GM23338 (cell line): ENCODE results near the gene GPRC5B. TPM values are rescaled to one million over a fixed set of nuclear protein-coding genes. Genes with fewer than 3 reads are reported as not detected.

Experiments used
- ATAC-seq: fragments of 200-7000 bp; cut with Tn5 transposase; 3 replicates; pipeline ENCODE4 v1.9.1; 2020
- DNase-seq: peaks from one replicate; pipeline ENCODE4 v3.0.0-alpha.2; 2015; ENCODE audit warnings: low spot score
- H2AFZ ChIP-seq: fragments of 200-600 bp; sonication (generic); 2 replicates; pipeline ENCODE4 v1.8.0; 2016; ENCODE audit warnings: antibody characterized with exemption, mild to moderate bottlenecking, moderate library complexity
- H3F3A ChIP-seq: fragments of 200-600 bp; sonication (generic); replicated peaks from 2 replicates; pipeline ENCODE4 v1.8.0; 2017; ENCODE audit warnings: antibody characterized with exemption, mixed run types, low read depth
- H3K27ac ChIP-seq: fragments of 200-600 bp; sonication (generic); 2 replicates; pipeline ENCODE4 v1.6.1; 2016; ENCODE audit warnings: low read depth
- H3K27me3 ChIP-seq: fragments of 200-600 bp; sonication (generic); 2 replicates; pipeline ENCODE4 v1.8.0; 2016; ENCODE audit warnings: mild to moderate bottlenecking, mixed run types, moderate library complexity; ENCODE audit not compliant: insufficient read depth
- H3K36me3 ChIP-seq: fragments of 200-600 bp; sonication (generic); 2 replicates; pipeline ENCODE4 v1.8.0; 2016; ENCODE audit warnings: mild to moderate bottlenecking; ENCODE audit not compliant: insufficient read depth
- H3K4me1 ChIP-seq: fragments of 200-600 bp; sonication (generic); 2 replicates; pipeline ENCODE4 v1.8.0; 2016; ENCODE audit warnings: mild to moderate bottlenecking, moderate library complexity; ENCODE audit not compliant: insufficient read depth
- H3K4me2 ChIP-seq: fragments of 200-600 bp; sonication (generic); 2 replicates; pipeline ENCODE4 v1.7.1; 2017; ENCODE audit warnings: mixed run types
- H3K4me3 ChIP-seq: fragments of 200-600 bp; sonication (generic); 2 replicates; pipeline ENCODE4 v1.6.1; 2016; ENCODE audit warnings: mixed run types
- H3K79me2 ChIP-seq: fragments of 200-600 bp; sonication (generic); replicated peaks from 2 replicates; pipeline ENCODE4 v1.8.0; 2017; ENCODE audit warnings: mild to moderate bottlenecking; ENCODE audit not compliant: insufficient read depth
- H3K9me2 ChIP-seq: fragments of 200-600 bp; sonication (generic); 2 replicates; pipeline ENCODE4 v1.8.0; 2017; ENCODE audit not compliant: insufficient read depth
- H4K20me1 ChIP-seq: fragments of 200-600 bp; sonication (generic); replicated peaks from 2 replicates; pipeline ENCODE4 v1.8.0; 2017; ENCODE audit warnings: mild to moderate bottlenecking; ENCODE audit not compliant: insufficient read depth
- H3K27ac Mint-ChIP-seq: 2 replicates; pipeline ENCODE4 v1.8.0; 2020; ENCODE audit warnings: inconsistent platforms, mild to moderate bottlenecking, moderate library complexity, mixed read lengths
- H3K27me3 Mint-ChIP-seq: 3 replicates; pipeline ENCODE4 v1.8.0; 2022; ENCODE audit warnings: low read depth, mild to moderate bottlenecking, moderate library complexity, mixed read lengths, inconsistent platforms; ENCODE audit not compliant: insufficient read depth, poor library complexity
- H3K36me3 Mint-ChIP-seq: 3 replicates; pipeline ENCODE4 v1.8.0; 2021; ENCODE audit warnings: low read depth, mild to moderate bottlenecking, inconsistent platforms, moderate library complexity, mixed read lengths
- H3K4me1 Mint-ChIP-seq: 3 replicates; pipeline ENCODE4 v1.8.0; 2020; ENCODE audit warnings: mild to moderate bottlenecking, inconsistent platforms, mixed read lengths
- H3K4me3 Mint-ChIP-seq: 3 replicates; pipeline ENCODE4 v1.8.0; 2021; ENCODE audit warnings: moderate library complexity, mild to moderate bottlenecking, inconsistent platforms, mixed read lengths
- H3K9me3 Mint-ChIP-seq: 3 replicates; pipeline ENCODE4 v1.8.0; 2020; ENCODE audit warnings: moderate library complexity, mild to moderate bottlenecking, inconsistent platforms, mixed read lengths
- CREB1 ChIP-seq: fragments of 250-450 bp; sonication (Bioruptor Pico); IDR thresholded peaks from 2 replicates; pipeline ENCODE4 v1.5.0; 2020; ENCODE audit warnings: low read depth, mild to moderate bottlenecking, moderate library complexity
- CTCF ChIP-seq, 2 experiments: fragments of 200-600 bp in 1 of 2; sonication (generic) in 1 of 2; conservative IDR thresholded peaks; 2 replicates each; pipeline versions ENCODE4 v1.5.1 to v1.6.1; 2016 to 2017; ENCODE audit warnings: antibody characterized with exemption in 2 of 2, low read depth in 2 of 2, mild to moderate bottlenecking in 2 of 2, moderate library complexity in 1 of 2
- ETS1 ChIP-seq: IDR thresholded peaks from 2 replicates; pipeline ENCODE4 v1.6.1; 2016; ENCODE audit warnings: antibody characterized with exemption
- EZH2 ChIP-seq: fragments of 200-600 bp; sonication (generic); IDR thresholded peaks from one replicate; pipeline ENCODE4 v1.8.0; 2017; ENCODE audit warnings: antibody characterized with exemption, mild to moderate bottlenecking, low read depth; ENCODE audit not compliant: unreplicated experiment
- EZH2phosphoT487 ChIP-seq: fragments of 200-600 bp; sonication (generic); IDR thresholded peaks from one replicate; pipeline ENCODE4 v1.8.1; 2018; ENCODE audit warnings: antibody characterized with exemption; ENCODE audit not compliant: unreplicated experiment
- JUNB ChIP-seq: IDR thresholded peaks from one replicate; pipeline ENCODE4 v1.6.1; 2016; ENCODE audit warnings: antibody characterized with exemption; ENCODE audit not compliant: unreplicated experiment
- NANOG ChIP-seq: IDR thresholded peaks from 2 replicates; pipeline ENCODE4 v1.6.1; 2016; ENCODE audit warnings: antibody characterized with exemption, borderline replicate concordance
- POLR2AphosphoS5 ChIP-seq: IDR thresholded peaks from 2 replicates; pipeline ENCODE4 v1.6.1; 2016; ENCODE audit warnings: antibody characterized with exemption, low read depth
- REST ChIP-seq: IDR thresholded peaks from one replicate; pipeline ENCODE4 v1.6.1; 2018; ENCODE audit warnings: antibody characterized with exemption; ENCODE audit not compliant: unreplicated experiment
- STAT1 ChIP-seq: IDR thresholded peaks from one replicate; pipeline ENCODE4 v1.6.1; 2016; ENCODE audit warnings: antibody characterized with exemption; ENCODE audit not compliant: unreplicated experiment
- ZNF114 ChIP-seq: fragments of 250-450 bp; sonication (Bioruptor Pico); IDR thresholded peaks from 2 replicates; pipeline ENCODE4 v1.5.0; 2020; ENCODE audit warnings: mild to moderate bottlenecking, moderate library complexity
- ZNF331 ChIP-seq: fragments of 250-450 bp; sonication (Bioruptor Pico); IDR thresholded peaks from 2 replicates; pipeline ENCODE4 v1.5.0; 2020; ENCODE audit warnings: low read depth, mild to moderate bottlenecking, moderate library complexity
- ZNF462 ChIP-seq: fragments of 250-450 bp; sonication (Bioruptor Pico); IDR thresholded peaks from 2 replicates; pipeline ENCODE4 v1.5.0; 2020; ENCODE audit warnings: mild to moderate bottlenecking, moderate library complexity
- polyA plus RNA-seq: library from polyadenylated mRNA; unstranded; fragments of >200 nt; fragmentation: Nextera tagmentation; extraction: Ambion mirVana; gene quantifications from 2 replicates; pipeline ENCODE4 v1.2.1, GENCODE V29; 2016
- total RNA-seq: library from RNA; depleted of rRNA; stranded (reverse); fragments of >200 nt; shearing (Covaris generic); gene quantifications from 2 replicates; pipeline ENCODE4 v1.2.3, GENCODE V29; 2014

Gene GPRC5B
- total and polyA plus RNA-seq, 2 experiments from 2014 or later = 70.9 to 82.5 TPM

DNA sequence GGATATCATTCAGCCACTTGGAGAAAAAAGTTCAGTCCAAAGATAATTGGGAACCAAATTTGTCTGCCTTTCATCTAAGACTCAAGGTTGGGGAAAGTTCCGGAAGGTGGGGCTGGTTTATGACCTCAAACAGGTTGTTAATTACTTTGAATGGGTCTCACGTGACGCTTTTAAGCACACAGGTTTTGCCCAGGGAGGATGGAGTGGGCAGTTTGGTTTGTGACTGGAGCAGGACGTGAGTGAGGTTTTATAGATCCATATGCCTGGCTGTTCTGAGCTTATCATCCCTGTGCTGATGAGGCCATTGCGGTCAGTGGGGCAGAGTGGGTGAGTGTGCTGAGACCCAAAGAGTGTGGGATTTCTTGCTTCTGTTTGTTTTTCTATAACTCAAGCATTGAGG, 38.7 kb upstream of the GPRC5B start:
- peaks cover 12% of the 10 kb centered on the region; the same call in 2 of the 3 replicates for H3K9me3 Mint-ChIP-seq
- TF ChIP-seq EZH2phosphoT487 (no peak), NANOG (no peak), ZNF462 (CRISPR knock-in tag) (no peak), JUNB (no peak), POLR2AphosphoS5 (no peak), EZH2 (no peak), ETS1 (no peak), STAT1 (no peak), REST (no peak), ZNF114 (CRISPR knock-in tag) (no peak), CREB1 (no peak), CTCF (conservative IDR thresholded peaks at IDR 0.05; ENCODE audit: low read depth in 2 of 2) (no peak), ZNF331 (no peak)
- H3K36me3 Mint-ChIP-seq = peaks cover 3% of the 10 kb centered on the region; the same call in 2 of the 3 replicates
- peaks cover 11% of the 10 kb centered on the region; the same call in 2 of the 3 replicates for H3K4me1 Mint-ChIP-seq
- H3K27ac Mint-ChIP-seq = no peak overlapping the region
- H3K27me3 Mint-ChIP-seq = no peaks in the 10 kb centered on the region
- no peak overlapping the region for H3K4me3 Mint-ChIP-seq
- DNase-seq (no peak), ATAC-seq (no peak)
- no peak overlapping the region for H3K4me2 ChIP-seq
- no peaks in the 10 kb centered on the region for H4K20me1 ChIP-seq
- no peaks in the 10 kb centered on the region; the same call in 1 of the 2 replicates for H3F3A ChIP-seq
- no peaks in the 10 kb centered on the region for H3K27me3 ChIP-seq
- H3K36me3 ChIP-seq = no peaks in the 10 kb centered on the region
- peaks cover 5% of the 10 kb centered on the region; the same call in 1 of the 2 replicates for H3K4me1 ChIP-seq
- no peak overlapping the region for H3K27ac ChIP-seq
- H3K79me2 ChIP-seq = no peaks in the 10 kb centered on the region
- H3K4me3 ChIP-seq = no peak overlapping the region
- H2AFZ ChIP-seq = no peak overlapping the region
- H3K9me2 ChIP-seq = 0 out of 2 replicates have a peak, but pooled peaks cover 6% of the 10 kb centered on the region
